ENCODE measurements around the gene LCE2D. TPM values are rescaled to one million over a fixed set of nuclear protein-coding genes. Genes with fewer than 3 reads are reported as not detected.

LCE2D gene
- total RNA-seq, 4 donors from 2014 or later: 293 to 644 (median 312) TPM

DNA sequence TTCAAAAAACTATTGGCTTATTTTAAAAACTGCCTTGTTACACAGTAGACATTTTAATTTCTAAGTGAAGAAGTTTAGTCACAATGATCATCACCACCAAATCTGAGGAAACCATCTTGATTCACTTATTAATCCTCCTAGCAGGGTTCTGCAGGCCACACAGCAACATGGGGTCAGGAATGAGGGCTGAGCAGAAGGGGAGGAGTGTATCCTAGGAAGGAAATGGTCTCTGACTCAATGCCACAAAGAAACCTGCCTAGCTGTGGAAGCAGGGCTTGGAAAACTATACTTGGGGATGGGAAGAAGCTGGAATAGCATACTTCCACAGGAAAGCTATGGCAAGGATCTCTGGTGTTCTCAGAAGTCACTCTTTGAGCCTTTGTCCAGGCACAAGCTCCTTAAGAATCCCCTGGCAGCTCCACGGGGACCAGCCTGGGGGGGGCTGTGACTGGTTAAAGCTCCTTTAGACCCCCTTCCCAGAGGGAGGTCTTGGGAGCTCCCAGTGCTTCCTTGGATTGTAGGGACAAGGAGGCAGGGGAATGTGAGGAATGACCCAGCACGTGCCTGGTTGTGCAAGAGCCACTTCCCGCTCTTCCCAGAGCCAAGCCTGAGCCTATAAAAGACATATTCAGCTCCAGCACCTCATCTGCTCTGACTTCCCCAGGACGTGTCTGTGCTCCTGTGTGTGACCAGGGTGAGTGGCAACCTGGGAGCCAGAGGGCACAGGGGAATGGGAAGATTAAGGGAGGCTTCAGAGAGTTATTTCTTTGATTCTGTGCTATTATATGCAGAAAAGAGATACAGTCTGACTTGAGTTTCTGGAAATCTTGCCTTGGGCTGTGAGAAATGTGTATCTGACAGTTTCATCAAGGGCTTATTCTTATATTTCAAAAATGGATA is 34.8 kb downstream of the LCE2D start, which contains the start of gene LCE2A:
Gene LCE2A (plus strand): TSS at position 645 of the 900 bp plus-strand sequence. CDS start 557 bp downstream, outside the sequence.
- WGBS, 2 donors: 45 to 46% methylated on average over 4 of the region's 4 CpGs
- no peak for DNase-seq (ENCODE audit: low spot score in 2 of 2)
- intact Hi-C loops (cut with DNase I; ENCODE audit: low total_unique reads): no loop called here
- H3K4me3 ChIP-seq (ENCODE audit: low read depth, poor library complexity, severe bottlenecking): no peak within 1 kb of the TSS
- TF ChIP-seq POLR2A (IDR thresholded peaks at IDR 0.05): no peak
- TF ChIP-seq, protein P1, sequence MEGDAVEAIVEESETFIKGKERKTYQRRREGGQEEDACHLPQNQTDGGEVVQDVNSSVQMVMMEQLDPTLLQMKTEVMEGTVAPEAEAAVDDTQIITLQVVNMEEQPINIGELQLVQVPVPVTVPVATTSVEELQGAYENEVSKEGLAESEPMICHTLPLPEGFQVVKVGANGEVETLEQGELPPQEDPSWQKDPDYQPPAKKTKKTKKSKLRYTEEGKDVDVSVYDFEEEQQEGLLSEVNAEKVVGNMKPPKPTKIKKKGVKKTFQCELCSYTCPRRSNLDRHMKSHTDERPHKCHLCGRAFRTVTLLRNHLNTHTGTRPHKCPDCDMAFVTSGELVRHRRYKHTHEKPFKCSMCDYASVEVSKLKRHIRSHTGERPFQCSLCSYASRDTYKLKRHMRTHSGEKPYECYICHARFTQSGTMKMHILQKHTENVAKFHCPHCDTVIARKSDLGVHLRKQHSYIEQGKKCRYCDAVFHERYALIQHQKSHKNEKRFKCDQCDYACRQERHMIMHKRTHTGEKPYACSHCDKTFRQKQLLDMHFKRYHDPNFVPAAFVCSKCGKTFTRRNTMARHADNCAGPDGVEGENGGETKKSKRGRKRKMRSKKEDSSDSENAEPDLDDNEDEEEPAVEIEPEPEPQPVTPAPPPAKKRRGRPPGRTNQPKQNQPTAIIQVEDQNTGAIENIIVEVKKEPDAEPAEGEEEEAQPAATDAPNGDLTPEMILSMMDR (IDR thresholded peaks at IDR 0.05): no peak

DNA sequence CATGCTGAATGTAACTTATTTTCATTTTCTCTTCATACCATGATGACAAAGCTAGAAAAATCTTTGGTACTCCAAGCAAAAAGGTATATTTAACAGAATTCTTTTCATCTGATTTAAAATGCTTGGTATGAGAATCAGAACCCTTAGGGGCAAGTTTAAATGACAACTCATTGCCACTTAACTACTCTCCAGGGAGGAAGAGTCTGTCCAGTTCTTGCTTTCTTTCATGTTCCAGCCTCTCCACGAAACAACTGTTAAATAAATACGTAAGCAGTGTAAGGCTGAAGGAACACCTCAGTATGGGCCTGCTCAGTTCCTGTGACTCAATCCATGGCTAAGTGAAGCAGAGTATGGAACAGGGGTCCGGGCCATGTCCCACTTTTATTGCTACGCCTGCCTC is 36.6 kb downstream of the LCE2D start:
- intact Hi-C loops (cut with DNase I; ENCODE audit: low total_unique reads): no loop called here
- no peak for DNase-seq (ENCODE audit: low spot score in 2 of 2)
- 77 to 81% methylated on average over 4 of the region's 4 CpGs for WGBS, 2 donors
- TF ChIP-seq POLR2A (IDR thresholded peaks at IDR 0.05): no peak
- TF ChIP-seq, protein P1 (IDR thresholded peaks at IDR 0.05): no peak
- H3K4me3 ChIP-seq (ENCODE audit: low read depth, poor library complexity, severe bottlenecking): no peak overlapping the region

DNA sequence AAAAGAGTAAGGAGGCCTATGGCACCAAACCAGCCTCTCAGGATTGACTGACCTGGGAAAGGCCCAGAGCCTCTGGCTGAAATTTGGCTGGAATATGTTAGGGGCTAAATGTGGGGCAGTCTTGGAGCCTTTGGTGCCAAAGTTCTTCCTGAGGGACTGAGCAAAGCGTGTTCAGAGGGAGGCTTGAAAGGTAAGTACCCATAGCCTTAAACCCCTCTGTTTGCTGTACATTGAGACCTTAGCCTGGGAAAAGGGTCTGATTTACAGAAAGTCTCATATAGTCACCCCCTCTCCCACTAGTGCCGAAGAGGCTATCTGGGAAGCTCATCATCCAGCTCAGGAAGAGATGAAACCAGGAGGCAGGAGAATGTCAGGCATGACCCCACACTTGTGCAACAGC is 44.7 kb downstream of the LCE2D start, which contains the start of gene LCE4A:
Gene LCE4A (plus strand): TSS at position 301 of the 400 bp plus-strand sequence. CDS start 916 bp downstream, outside the sequence.
- no peak for DNase-seq (ENCODE audit: low spot score in 2 of 2)
- WGBS, 2 donors: 85 to 86% methylated on average over 2 of the region's 2 CpGs
- intact Hi-C loops (cut with DNase I; ENCODE audit: low total_unique reads): no loop called here
- H3K4me3 ChIP-seq (ENCODE audit: low read depth, poor library complexity, severe bottlenecking): no peak within 1 kb of the TSS
- TF ChIP-seq POLR2A (IDR thresholded peaks at IDR 0.05): no peak
- TF ChIP-seq, protein P1 (IDR thresholded peaks at IDR 0.05): no peak

Other genes starting within 250 kb of the LCE2D start
- 1 to 10 TPM; 5.3 to 7.9 (median 7.4) TPM for gene CRNN, start 249.1 kb upstream of the LCE2D start, total RNA-seq
- gene LCE5A, start 152.6 kb upstream of the LCE2D start, total RNA-seq: 100 to 1,000 TPM; 154 to 612 (median 267) TPM
- 100 to 1,000 TPM; 298 to 552 (median 441) TPM for gene CRCT1, start 148.9 kb upstream of the LCE2D start, total RNA-seq
- gene LCE3E, start 96.6 kb upstream of the LCE2D start, total RNA-seq: 10 to 100 TPM; 16.7 to 28.0 (median 23.1) TPM
- gene LCE3D, start 82.9 kb upstream of the LCE2D start, total RNA-seq: 10 to 100 TPM; 20.1 to 93.6 (median 42.9) TPM
- gene LCE3C, start 63.1 kb upstream of the LCE2D start, total RNA-seq: not detected
- not detected for gene LCE3B, start 49.6 kb upstream of the LCE2D start, total RNA-seq
- gene LCE3A, start 40.3 kb upstream of the LCE2D start, total RNA-seq: not detected
- gene LCE2C, start 11.9 kb downstream of the LCE2D start, total RNA-seq: 1,000 to 10,000 TPM in 1 of 4 donors, 100 to 1,000 TPM in 3; 775 to 1,224 (median 802) TPM
- 1,000 to 10,000 TPM; 1,313 to 2,792 (median 1,611) TPM for gene LCE2B, start 22.7 kb downstream of the LCE2D start, total RNA-seq
- 100 to 1,000 TPM; 243 to 569 (median 350) TPM for gene LCE2A, start 35.0 kb downstream of the LCE2D start, total RNA-seq
- 1 to 10 TPM in 3 of 4 donors, not detected in 1; 5.6 to 7.9 (median 6.7) TPM for gene LCE4A, start 44.8 kb downstream of the LCE2D start, total RNA-seq
- gene KPRP, start 94.6 kb downstream of the LCE2D start, total RNA-seq: 100 to 1,000 TPM; 219 to 353 (median 231) TPM
- gene LCE1F, start 111.8 kb downstream of the LCE2D start, total RNA-seq: 100 to 1,000 TPM in 1 of 4 donors, 10 to 100 TPM in 3; 34.2 to 121 (median 64.6) TPM
- 100 to 1,000 TPM in 2 of 4 donors, 10 to 100 TPM in 2; 45.3 to 112 (median 101) TPM for gene LCE1E, start 122.9 kb downstream of the LCE2D start, total RNA-seq
- gene LCE1D, start 133.3 kb downstream of the LCE2D start, total RNA-seq: 100 to 1,000 TPM; 130 to 942 (median 594) TPM
- 1,000 to 10,000 TPM; 1,701 to 2,689 (median 2,386) TPM for gene LCE1C, start 143.3 kb downstream of the LCE2D start, total RNA-seq
- 100 to 1,000 TPM; 207 to 278 (median 246) TPM for gene LCE1B, start 148.6 kb downstream of the LCE2D start, total RNA-seq
- gene LCE1A, start 164.1 kb downstream of the LCE2D start, total RNA-seq: 100 to 1,000 TPM; 612 to 936 (median 792) TPM
- 100 to 1,000 TPM in 2 of 4 donors, 10 to 100 TPM in 2; 60.9 to 207 (median 107) TPM for gene LCE6A, start 179.5 kb downstream of the LCE2D start, total RNA-seq
- 1 to 10 TPM in 1 of 4 donors, not detected in 3; 5.1 TPM for gene LCE7A, start 196.6 kb downstream of the LCE2D start, total RNA-seq
- not detected for gene SMCP, start 214.9 kb downstream of the LCE2D start, total RNA-seq
- gene IVL, start 245.2 kb downstream of the LCE2D start, total RNA-seq: 100 to 1,000 TPM; 162 to 322 (median 207) TPM

Measured in lower leg skin (tissue), 4 donors.